NCI-H2107 (cell line): ENCODE results near the gene DEPDC4.
A peak's percentile ranks its signal among the peaks of the same experiment; 100 is the strongest.

Experiments
- DNase-seq: peaks from one replicate; lab custom pipeline; 2025; lab: John Stamatoyannopoulos, UW

The DEPDC4 gene

GRCh38 chr12:100213016-100213891 lies 53.6 kb downstream of the DEPDC4 start:
- DNase-seq: no peak

GRCh38 chr12:100211698-100212097 lies 55.2 kb downstream of the DEPDC4 start:
- no peak for DNase-seq

- DNase-seq: no peak
Measured at GRCh38 chr12:100208834-100209233, 58.0 kb downstream of the DEPDC4 start.

- DNase-seq: no peak
Measured at GRCh38 chr12:100207311-100207710, 59.6 kb downstream of the DEPDC4 start.

- DNase-seq: no peak
Measured at GRCh38 chr12:100201604-100202423, 65.1 kb downstream of the DEPDC4 start.

- peak; percentile 89 for DNase-seq
Measured at GRCh38 chr12:100200463-100201181, 66.3 kb downstream of the DEPDC4 start, which contains the start of gene ACTR6. Gene ACTR6, plus strand, starts transcription at chr12:100200815. Its CDS starts 37 bp downstream, at chr12:100200852.

GRCh38 chr12:100199347-100200149 lies 67.3 kb downstream of the DEPDC4 start:
- peak; percentile 16 for DNase-seq

GRCh38 chr12:100199023-100199346 lies 67.9 kb downstream of the DEPDC4 start:
- DNase-seq: no peak

GRCh38 chr12:100197486-100197885 lies 69.4 kb downstream of the DEPDC4 start:
- DNase-seq: no peak

GRCh38 chr12:100193085-100193484 lies 73.8 kb downstream of the DEPDC4 start:
- no peak for DNase-seq
